ENCODE results near the gene LPAR1.

LPAR1 gene

GRCh38 chr9:111004936-111005335 is 33.3 kb downstream of the LPAR1 start:
- no peak overlapping the region for H3K27ac Mint-ChIP-seq
- no peaks in the 10 kb centered on the region for H3K36me3 Mint-ChIP-seq (ENCODE audit: insufficient read depth)
- no peaks in the 10 kb centered on the region for H3K27me3 Mint-ChIP-seq
- peaks cover 16 to 24% of the 10 kb centered on the region in 2 donors for H3K9me3 Mint-ChIP-seq
- no peak overlapping the region for H3K4me3 Mint-ChIP-seq
- no peak for DNase-seq
- ATAC-seq (replicated peaks), result no peak
- H3K4me1 Mint-ChIP-seq (ENCODE audit: low read depth in 2 of 2), result no peaks in the 10 kb centered on the region

- DNase-seq (no peak), ATAC-seq (replicated peaks) (no peak)
- Mint-ChIP-seq H3K27me3 (no peaks in the 10 kb centered on the region), H3K4me1 (ENCODE audit: low read depth in 2 of 2) (no peaks in the 10 kb centered on the region), H3K9me3 (peaks cover 15 to 24% of the 10 kb centered on the region in 2 donors), H3K36me3 (ENCODE audit: insufficient read depth) (no peaks in the 10 kb centered on the region), H3K27ac (no peak overlapping the region), H3K4me3 (no peak overlapping the region)
Measured at GRCh38 chr9:111003182-111003581, 35.1 kb downstream of the LPAR1 start.

- Mint-ChIP-seq H3K27me3 (no peaks in the 10 kb centered on the region), H3K27ac (no peak overlapping the region), H3K4me3 (no peak overlapping the region), H3K4me1 (ENCODE audit: low read depth in 2 of 2) (no peaks in the 10 kb centered on the region), H3K9me3 (peaks cover 12 to 24% of the 10 kb centered on the region in 2 donors), H3K36me3 (ENCODE audit: insufficient read depth) (no peaks in the 10 kb centered on the region)
- ATAC-seq (replicated peaks) (no peak), DNase-seq (no peak)
Measured at GRCh38 chr9:111001526-111001925, 36.7 kb downstream of the LPAR1 start.

- Mint-ChIP-seq H3K36me3 (ENCODE audit: insufficient read depth) (no peaks in the 10 kb centered on the region), H3K9me3 (peaks cover 9 to 18% of the 10 kb centered on the region in 2 donors), H3K27ac (no peak overlapping the region), H3K4me3 (no peak overlapping the region), H3K27me3 (no peaks in the 10 kb centered on the region), H3K4me1 (ENCODE audit: low read depth in 2 of 2) (no peaks in the 10 kb centered on the region)
- ATAC-seq (replicated peaks) (no peak), DNase-seq (no peak)
Measured at GRCh38 chr9:111000202-111000601, 38.1 kb downstream of the LPAR1 start.

- H3K9me3 Mint-ChIP-seq, result peaks cover 7 to 15% of the 10 kb centered on the region in 2 donors
- no peak overlapping the region for H3K27ac Mint-ChIP-seq
- no peaks in the 10 kb centered on the region for H3K4me1 Mint-ChIP-seq (ENCODE audit: low read depth in 2 of 2)
- H3K36me3 Mint-ChIP-seq (ENCODE audit: insufficient read depth), result no peaks in the 10 kb centered on the region
- ATAC-seq (replicated peaks) (no peak), DNase-seq (no peak)
- no peak overlapping the region for H3K4me3 Mint-ChIP-seq
- no peaks in the 10 kb centered on the region for H3K27me3 Mint-ChIP-seq
Measured at GRCh38 chr9:110999379-110999778, 38.9 kb downstream of the LPAR1 start.

GRCh38 chr9:110997847-110998246 is 40.4 kb downstream of the LPAR1 start:
- no peak for ATAC-seq (replicated peaks)
- Mint-ChIP-seq H3K36me3 (ENCODE audit: insufficient read depth) (no peaks in the 10 kb centered on the region), H3K4me3 (no peak overlapping the region), H3K4me1 (ENCODE audit: low read depth in 2 of 2) (no peaks in the 10 kb centered on the region), H3K27ac (no peak overlapping the region), H3K27me3 (no peaks in the 10 kb centered on the region), H3K9me3 (peaks cover 4 to 15% of the 10 kb centered on the region in 2 donors)
- no peak for DNase-seq

- no peaks in the 10 kb centered on the region for H3K4me1 Mint-ChIP-seq (ENCODE audit: low read depth in 2 of 2)
- peaks cover 4 to 15% of the 10 kb centered on the region in 2 donors for H3K9me3 Mint-ChIP-seq
- no peaks in the 10 kb centered on the region for H3K36me3 Mint-ChIP-seq (ENCODE audit: insufficient read depth)
- H3K27ac Mint-ChIP-seq, result no peak overlapping the region
- ATAC-seq (replicated peaks), result no peak
- H3K4me3 Mint-ChIP-seq, result no peak overlapping the region
- DNase-seq, result no peak
- no peaks in the 10 kb centered on the region for H3K27me3 Mint-ChIP-seq
Measured at GRCh38 chr9:110996436-110997220, 41.6 kb downstream of the LPAR1 start.

GRCh38 chr9:110995420-110996340 is 42.6 kb downstream of the LPAR1 start:
- ATAC-seq (replicated peaks), result no peak
- Mint-ChIP-seq H3K27ac (no peak overlapping the region), H3K4me3 (no peak overlapping the region), H3K36me3 (ENCODE audit: insufficient read depth) (no peaks in the 10 kb centered on the region), H3K4me1 (ENCODE audit: low read depth in 2 of 2) (no peaks in the 10 kb centered on the region), H3K9me3 (peaks cover 2 to 11% of the 10 kb centered on the region in 2 donors), H3K27me3 (no peaks in the 10 kb centered on the region)
- no peak for DNase-seq

GRCh38 chr9:110994771-110995241 is 43.5 kb downstream of the LPAR1 start:
- no peaks in the 10 kb centered on the region for H3K4me1 Mint-ChIP-seq (ENCODE audit: low read depth in 2 of 2)
- peaks cover 2 to 8% of the 10 kb centered on the region in 2 donors for H3K9me3 Mint-ChIP-seq
- no peaks in the 10 kb centered on the region for H3K27me3 Mint-ChIP-seq
- H3K4me3 Mint-ChIP-seq, result no peak overlapping the region
- no peaks in the 10 kb centered on the region for H3K36me3 Mint-ChIP-seq (ENCODE audit: insufficient read depth)
- ATAC-seq (replicated peaks), result no peak
- H3K27ac Mint-ChIP-seq, result no peak overlapping the region
- DNase-seq, result no peak

- no peak for DNase-seq
- no peak for ATAC-seq (replicated peaks)
- Mint-ChIP-seq H3K36me3 (ENCODE audit: insufficient read depth) (no peaks in the 10 kb centered on the region), H3K4me3 (no peak overlapping the region), H3K27ac (no peak overlapping the region), H3K9me3 (peaks cover 2 to 8% of the 10 kb centered on the region in 2 donors), H3K27me3 (no peaks in the 10 kb centered on the region), H3K4me1 (ENCODE audit: low read depth in 2 of 2) (no peaks in the 10 kb centered on the region)
Measured at GRCh38 chr9:110990481-110990880, 47.8 kb downstream of the LPAR1 start.

GRCh38 chr9:110986529-110986928 is 51.7 kb downstream of the LPAR1 start:
- no peaks in the 10 kb centered on the region for H3K4me1 Mint-ChIP-seq (ENCODE audit: low read depth in 2 of 2)
- no peak for ATAC-seq (replicated peaks)
- H3K4me3 Mint-ChIP-seq, result no peak overlapping the region
- H3K9me3 Mint-ChIP-seq, result peaks cover 4 to 6% of the 10 kb centered on the region in 2 donors
- no peaks in the 10 kb centered on the region for H3K36me3 Mint-ChIP-seq (ENCODE audit: insufficient read depth)
- no peak overlapping the region for H3K27ac Mint-ChIP-seq
- DNase-seq, result no peak
- H3K27me3 Mint-ChIP-seq, result no peaks in the 10 kb centered on the region

GRCh38 chr9:110984890-110985437 is 53.3 kb downstream of the LPAR1 start:
- Mint-ChIP-seq H3K27ac (no peak overlapping the region), H3K4me3 (no peak overlapping the region), H3K4me1 (ENCODE audit: low read depth in 2 of 2) (no peaks in the 10 kb centered on the region), H3K27me3 (no peaks in the 10 kb centered on the region), H3K9me3 (peaks cover 4 to 6% of the 10 kb centered on the region in 2 donors), H3K36me3 (ENCODE audit: insufficient read depth) (no peaks in the 10 kb centered on the region)
- DNase-seq, result no peak
- no peak for ATAC-seq (replicated peaks)

GRCh38 chr9:110980261-110980660 is 58.0 kb downstream of the LPAR1 start:
- no peak for ATAC-seq (replicated peaks)
- DNase-seq, result no peak
- Mint-ChIP-seq H3K27ac (no peak overlapping the region), H3K9me3 (peaks cover 6 to 9% of the 10 kb centered on the region in 2 donors), H3K4me1 (ENCODE audit: low read depth in 2 of 2) (no peaks in the 10 kb centered on the region), H3K27me3 (no peaks in the 10 kb centered on the region), H3K36me3 (ENCODE audit: insufficient read depth) (no peaks in the 10 kb centered on the region), H3K4me3 (no peak overlapping the region)

Measured in effector memory CD8-positive, alpha-beta T cell (primary cell).